MM.1S (cell line): Measurements from ENCODE around the gene NKX6-2.

ENCODE experiments used
- DNase-seq: peaks from one replicate; pipeline ENCODE4 v3.0.0-alpha.2; 2015
- H2AFZ ChIP-seq: fragments of 300-600 bp; sonication (generic); 2 replicates; pipeline ENCODE4 v1.6.0; 2016; ENCODE audit warnings: antibody characterized with exemption, low read length
- H3F3A ChIP-seq: fragments of 300-600 bp; sonication (generic); 2 replicates; pipeline ENCODE4 v1.6.1; 2016; ENCODE audit warnings: mild to moderate bottlenecking, antibody characterized with exemption, low read length, moderate library complexity, mixed read lengths; ENCODE audit not compliant: insufficient read depth
- H3K27ac ChIP-seq: fragments of 300-600 bp; sonication (generic); 2 replicates; pipeline ENCODE4 v1.5.1; 2016; ENCODE audit warnings: mild to moderate bottlenecking, low read length
- H3K27me3 ChIP-seq: fragments of 300-600 bp; sonication (generic); replicated peaks from 2 replicates; pipeline ENCODE4 v1.6.0; 2016; ENCODE audit warnings: low read length; ENCODE audit not compliant: insufficient read depth
- H3K36me3 ChIP-seq: fragments of 300-600 bp; sonication (generic); replicated peaks from 2 replicates; pipeline ENCODE4 v1.6.1; 2016; ENCODE audit warnings: mild to moderate bottlenecking, low read length, mixed read lengths; ENCODE audit not compliant: insufficient read depth
- H3K4me1 ChIP-seq: fragments of 300-600 bp; sonication (generic); 2 replicates; pipeline ENCODE4 v1.6.1; 2016; ENCODE audit warnings: low read length, mixed read lengths
- H3K4me2 ChIP-seq: fragments of 300-600 bp; sonication (generic); 2 replicates; pipeline ENCODE4 v1.6.0; 2016; ENCODE audit warnings: low read depth, low read length
- H3K4me3 ChIP-seq: fragments of 300-600 bp; sonication (generic); 2 replicates; pipeline ENCODE4 v1.5.1; 2016; ENCODE audit warnings: low read length, mixed read lengths
- H3K79me2 ChIP-seq: fragments of 300-600 bp; sonication (generic); 2 replicates; pipeline ENCODE4 v1.6.1; 2016; ENCODE audit warnings: mixed run types, low read length, mixed read lengths
- H3K9ac ChIP-seq: fragments of 300-600 bp; sonication (generic); 2 replicates; pipeline ENCODE4 v1.6.1; 2016; ENCODE audit warnings: low read length, mixed read lengths
- H3K9me2 ChIP-seq: fragments of 300-600 bp; sonication (generic); replicated peaks from 2 replicates; pipeline ENCODE4 v1.6.1; 2016; ENCODE audit warnings: mild to moderate bottlenecking, low read length, mixed read lengths; ENCODE audit not compliant: insufficient read depth
- H3K9me3 ChIP-seq: fragments of 300-600 bp; sonication (generic); replicated peaks from 2 replicates; pipeline ENCODE4 v1.6.1; 2016; ENCODE audit warnings: mild to moderate bottlenecking, low read length, mixed read lengths; ENCODE audit not compliant: insufficient read depth
- H4K20me1 ChIP-seq: fragments of 300-600 bp; sonication (generic); 2 replicates; pipeline ENCODE4 v1.6.1; 2016; ENCODE audit warnings: mild to moderate bottlenecking, low read length, moderate library complexity, mixed read lengths; ENCODE audit not compliant: insufficient read depth
- CTCF ChIP-seq: fragments of 300-600 bp; sonication (generic); IDR thresholded peaks from 2 replicates; pipeline ENCODE4 v1.5.1; 2016; ENCODE audit warnings: antibody characterized with exemption, low read length, mixed read lengths
- EZH2 ChIP-seq: fragments of 300-600 bp; sonication (generic); optimal IDR thresholded peaks from 2 replicates; pipeline ENCODE3; 2017; ENCODE audit warnings: low read depth, mild to moderate bottlenecking, antibody characterized with exemption, low read length, mixed read lengths
- EZH2phosphoT487 ChIP-seq: fragments of 300-600 bp; sonication (generic); IDR thresholded peaks from 2 replicates; pipeline ENCODE4 v1.6.1; 2018; ENCODE audit warnings: antibody characterized with exemption, low read length

The NKX6-2 gene

GRCh38 chr10:132770061-132771021, 15.6 kb downstream of the NKX6-2 start:
- Histone ChIP-seq H3K9me3 (no peaks in the 10 kb centered on the region), H3K4me2 (no peak overlapping the region), H2AFZ (no peak overlapping the region), H3K9me2 (no peaks in the 10 kb centered on the region), H3K36me3 (no peaks in the 10 kb centered on the region), H3K4me1 (no peaks in the 10 kb centered on the region), H3K79me2 (no peaks in the 10 kb centered on the region), H3K4me3 (no peak overlapping the region), H4K20me1 (no peaks in the 10 kb centered on the region), H3K9ac (no peak overlapping the region), H3K27ac (no peak overlapping the region), H3F3A (no peaks in the 10 kb centered on the region), H3K27me3 (no peaks in the 10 kb centered on the region)
- DNase-seq = no peak
- TF ChIP-seq CTCF (no peak), EZH2 (no peak), EZH2phosphoT487 (no peak)

- H3K4me1 ChIP-seq = no peaks in the 10 kb centered on the region
- no peak for DNase-seq
- H3K79me2 ChIP-seq = no peaks in the 10 kb centered on the region
- TF ChIP-seq EZH2phosphoT487 (no peak), CTCF (no peak), EZH2 (no peak)
- no peaks in the 10 kb centered on the region for H4K20me1 ChIP-seq
- H3K36me3 ChIP-seq = no peaks in the 10 kb centered on the region
- no peak overlapping the region for H3K4me2 ChIP-seq
- no peak overlapping the region for H3K4me3 ChIP-seq
- no peaks in the 10 kb centered on the region for H3K9me2 ChIP-seq
- H3F3A ChIP-seq = no peaks in the 10 kb centered on the region
- no peaks in the 10 kb centered on the region for H3K27me3 ChIP-seq
- H3K9me3 ChIP-seq = no peaks in the 10 kb centered on the region
- H3K27ac ChIP-seq = no peak overlapping the region
- H3K9ac ChIP-seq = no peak overlapping the region
- no peak overlapping the region for H2AFZ ChIP-seq
Measured at GRCh38 chr10:132768346-132769248, 17.4 kb downstream of the NKX6-2 start.

GRCh38 chr10:132766291-132766690, 19.7 kb downstream of the NKX6-2 start:
- Histone ChIP-seq H3K27ac (no peak overlapping the region), H3K4me2 (no peak overlapping the region), H3K4me1 (no peaks in the 10 kb centered on the region), H2AFZ (no peak overlapping the region), H3K79me2 (no peaks in the 10 kb centered on the region), H3F3A (no peaks in the 10 kb centered on the region), H3K4me3 (no peak overlapping the region), H3K27me3 (no peaks in the 10 kb centered on the region), H3K9me2 (no peaks in the 10 kb centered on the region), H4K20me1 (no peaks in the 10 kb centered on the region), H3K9me3 (no peaks in the 10 kb centered on the region), H3K36me3 (no peaks in the 10 kb centered on the region), H3K9ac (no peak overlapping the region)
- no peak for DNase-seq
- no peak for TF ChIP-seq EZH2
- no peak for TF ChIP-seq EZH2phosphoT487
- no peak for TF ChIP-seq CTCF
